Bone marrow (tissue), 2 donors: Measurements from ENCODE around the gene SLC39A8.

Experiments
- DNase-seq, 2 donors: peaks; one replicate each; lab custom pipeline; 2025; lab: John Stamatoyannopoulos, UW

Gene SLC39A8

DNA sequence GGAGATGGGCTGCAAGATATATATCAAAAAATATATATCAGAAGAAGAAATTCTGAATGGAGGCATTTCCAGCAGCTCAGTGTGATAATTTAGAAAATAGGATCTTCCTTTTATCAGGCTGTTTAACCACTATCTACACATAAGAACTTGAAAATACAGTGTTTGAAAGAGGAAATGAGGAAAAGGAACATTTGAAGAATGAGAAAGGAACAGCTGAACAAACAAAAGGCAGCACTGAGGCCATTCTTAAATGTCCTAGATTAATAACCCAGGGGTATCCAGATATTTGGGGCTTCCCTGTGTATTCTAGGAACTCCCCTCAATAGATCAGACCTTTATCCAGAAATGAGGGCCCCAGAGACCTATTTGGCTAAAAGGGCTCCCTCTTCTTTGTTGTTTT is 4.1 kb downstream of the SLC39A8 start:
- DNase-seq, result no peak

DNA sequence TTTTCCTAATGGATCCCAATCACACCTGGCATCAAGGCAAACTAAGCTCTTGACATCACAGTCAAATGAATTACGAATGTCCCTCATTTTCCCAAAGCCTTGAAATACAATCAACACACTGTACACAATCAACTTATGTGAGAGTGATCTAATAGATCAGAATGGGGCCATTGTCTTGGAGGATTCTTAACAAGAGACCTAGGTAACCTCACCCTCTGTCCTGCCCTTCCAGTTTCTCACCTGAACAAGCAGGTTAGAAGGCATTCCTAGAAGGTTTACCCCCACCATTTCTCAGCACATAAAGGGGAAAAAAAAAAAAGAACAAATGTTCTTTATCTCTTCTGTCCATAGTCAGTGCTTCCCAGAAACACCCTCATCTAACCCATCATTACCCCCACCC is 6.3 kb downstream of the SLC39A8 start:
- no peak for DNase-seq

DNA sequence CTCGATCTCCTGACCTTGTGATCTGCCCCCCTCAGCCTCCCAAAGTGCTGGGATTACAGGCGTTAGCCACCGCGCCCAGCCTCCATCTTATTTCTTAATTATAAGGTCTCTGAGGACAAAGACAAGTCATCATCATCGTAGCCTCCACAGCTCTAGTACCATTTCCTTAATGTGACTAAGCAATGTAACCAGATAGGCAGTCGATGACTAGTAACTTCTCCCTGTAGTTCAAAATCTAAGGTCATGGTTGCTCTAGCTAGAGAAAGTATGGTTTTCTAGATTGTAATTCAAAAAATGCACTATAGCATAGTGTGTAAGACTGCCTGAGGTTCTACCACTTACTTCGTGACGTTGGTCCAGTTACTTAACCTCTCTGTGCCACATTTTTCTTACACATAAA is 6.9 kb downstream of the SLC39A8 start:
- DNase-seq, result no peak

DNA sequence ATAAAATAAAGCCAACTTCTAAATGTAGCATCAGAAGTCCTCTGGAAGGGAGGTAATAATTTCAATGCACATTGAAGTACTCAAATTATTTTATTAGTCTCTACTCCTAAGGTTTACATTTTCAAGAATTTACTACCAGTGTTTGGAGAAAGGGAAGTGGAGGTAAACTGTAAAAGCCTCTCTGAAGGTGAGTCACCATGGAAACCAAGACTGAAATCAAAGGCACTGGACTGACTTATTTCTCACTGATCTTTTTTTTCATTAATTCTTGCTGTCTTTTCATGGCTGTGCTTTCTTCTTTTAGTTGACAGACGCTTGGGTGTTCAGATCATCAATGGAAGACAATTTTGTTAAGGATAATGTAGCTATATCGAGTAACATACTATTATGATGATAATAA is 9.7 kb downstream of the SLC39A8 start:
- DNase-seq, result no peak

DNA sequence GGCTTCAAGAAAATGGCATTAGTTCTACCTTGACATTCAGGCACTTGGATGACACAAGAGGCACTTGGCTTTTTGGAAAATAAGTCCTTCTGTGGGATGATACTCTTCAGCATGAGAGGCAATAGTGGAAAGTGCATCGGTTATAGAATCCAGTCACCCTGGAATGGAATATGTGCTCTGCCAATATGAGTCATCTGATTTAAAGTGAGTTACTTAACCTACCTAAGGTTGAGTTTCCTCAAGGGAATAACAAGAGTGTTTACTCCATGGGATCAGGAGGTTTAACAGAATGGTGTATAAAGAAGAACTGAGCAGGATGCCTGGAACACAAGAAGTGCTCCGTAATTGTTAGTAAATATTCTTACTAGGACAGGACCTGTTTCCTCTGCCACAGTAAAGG is 10.7 kb downstream of the SLC39A8 start:
- DNase-seq, result no peak

DNA sequence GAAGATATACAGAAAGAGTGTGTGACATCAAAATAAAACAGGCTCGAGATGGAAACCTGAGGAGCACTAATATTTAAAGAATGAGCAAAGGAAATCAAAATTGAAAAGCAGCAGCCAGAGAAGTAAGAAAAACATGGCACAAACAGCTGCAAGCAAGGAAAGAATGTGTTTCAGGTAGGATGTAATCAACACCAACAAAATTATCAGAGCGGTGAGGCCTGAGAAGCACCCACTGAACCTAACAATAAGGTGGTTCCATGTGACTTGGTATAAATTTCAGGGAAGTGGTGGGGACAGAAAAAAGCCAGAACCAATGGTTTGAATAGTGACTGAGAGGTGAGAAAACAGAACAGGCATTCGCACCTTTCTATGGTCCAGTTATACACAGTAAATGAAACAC is 11.5 kb downstream of the SLC39A8 start:
- DNase-seq, result no peak

DNA sequence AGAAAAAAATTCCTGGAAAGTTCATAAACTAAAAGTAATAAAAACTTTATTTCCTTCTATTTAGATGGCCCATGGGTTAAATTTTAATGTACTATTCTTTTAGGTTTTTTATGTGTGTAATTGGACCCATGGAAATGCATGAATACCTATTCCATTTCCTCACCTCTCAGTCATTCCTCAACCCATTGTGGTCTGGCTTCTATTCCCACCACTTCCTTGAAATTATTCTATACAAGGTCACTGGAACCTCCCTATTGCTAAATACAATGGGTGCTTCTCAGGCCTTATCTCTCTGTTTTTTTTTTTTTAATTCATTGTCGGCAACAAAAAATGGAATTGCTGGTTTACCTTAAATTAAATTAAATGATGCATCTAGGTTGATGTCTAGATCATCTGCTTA is 17.2 kb downstream of the SLC39A8 start:
- no peak for DNase-seq

DNA sequence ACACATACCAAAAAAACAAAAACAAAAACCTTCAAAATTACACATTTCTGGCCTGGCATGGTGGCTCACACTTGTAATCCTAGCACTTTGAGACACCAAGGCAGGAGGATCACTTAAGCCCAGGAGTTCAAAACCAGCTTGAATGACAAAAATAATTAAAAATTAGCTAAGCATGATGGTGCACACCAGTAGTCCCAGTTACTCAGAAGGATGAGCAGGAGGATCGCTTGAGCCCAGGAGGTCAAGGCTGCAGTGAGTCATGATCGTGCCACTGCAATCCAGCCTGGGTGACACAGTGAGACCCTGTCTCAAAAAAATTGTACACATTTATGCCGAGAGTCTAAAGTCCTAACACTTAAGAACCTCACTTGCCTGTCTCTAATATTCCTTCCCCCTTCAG is 18.3 kb downstream of the SLC39A8 start:
- DNase-seq, result no peak

DNA sequence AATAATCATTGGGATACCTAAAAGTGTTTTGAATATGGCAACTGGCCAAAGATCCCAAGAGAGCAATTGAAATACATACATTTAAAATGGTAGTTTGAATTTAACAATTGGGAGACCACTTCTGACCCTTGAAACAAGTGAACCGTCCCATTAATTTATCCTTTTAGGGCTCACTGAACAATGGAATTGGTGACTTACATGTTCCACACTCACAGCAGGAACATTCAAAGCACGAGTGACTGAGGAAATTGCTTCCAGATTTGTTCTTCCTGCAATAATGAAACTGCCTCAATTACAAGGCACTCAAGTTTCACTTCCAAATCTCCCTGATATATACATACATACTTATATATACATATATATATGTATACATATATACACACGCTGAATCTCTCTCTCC is 20.6 kb downstream of the SLC39A8 start:
- no peak for DNase-seq

DNA sequence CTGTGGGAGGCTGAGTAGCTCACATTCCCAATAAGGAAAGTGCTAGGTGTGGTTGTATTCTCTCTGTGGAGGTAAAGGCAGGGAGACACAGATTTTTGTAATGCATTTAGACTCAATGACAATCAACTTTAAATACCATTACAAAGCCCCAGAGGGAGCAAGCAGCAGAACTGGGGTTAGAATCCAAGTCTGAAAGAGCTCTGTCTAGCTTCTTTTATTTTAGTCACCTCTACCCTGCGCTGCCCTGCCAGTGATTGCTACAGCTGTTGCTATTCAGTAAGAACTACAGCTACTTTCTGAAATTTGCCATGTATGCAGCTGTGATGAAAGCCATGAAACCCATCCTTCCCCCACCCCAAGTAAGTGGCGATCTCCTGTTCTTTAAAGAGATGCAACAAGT is 22.5 kb downstream of the SLC39A8 start:
- no peak for DNase-seq

DNA sequence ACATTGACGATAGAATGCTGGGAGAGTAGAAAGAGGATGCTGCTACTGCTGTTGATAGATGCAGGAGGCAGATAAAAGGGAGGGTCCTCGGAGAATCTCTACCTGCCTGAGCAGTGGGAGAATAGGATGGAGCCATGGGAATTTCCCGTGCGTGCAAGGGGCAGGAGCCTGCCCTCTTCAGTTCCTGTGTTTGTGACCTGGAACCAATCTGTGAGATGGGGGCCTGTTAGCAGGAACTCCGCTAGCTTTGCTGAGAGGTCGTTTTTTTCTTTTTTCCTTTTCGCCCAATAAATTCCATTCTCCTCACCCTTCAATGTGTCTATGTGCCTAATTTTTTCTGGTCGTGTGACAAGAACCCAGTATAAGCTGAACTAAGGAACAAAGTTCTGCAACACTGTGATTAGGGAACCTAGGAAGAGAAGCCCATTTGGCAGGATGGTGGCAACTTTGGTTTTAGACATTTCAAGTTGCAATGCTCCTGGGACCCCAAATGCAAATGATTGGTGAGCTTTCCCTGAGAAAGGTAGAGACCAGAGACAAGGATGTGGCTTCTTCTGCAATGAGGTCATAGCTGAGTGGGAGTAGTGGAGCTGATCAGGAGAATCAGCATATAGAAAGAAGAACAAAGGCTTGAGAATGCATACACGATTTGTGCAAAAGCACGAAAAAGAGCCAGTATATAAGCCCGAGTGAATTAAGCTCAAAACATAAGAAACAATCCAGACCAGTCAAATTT is 23.9 kb downstream of the SLC39A8 start:
- no peak for DNase-seq

DNA sequence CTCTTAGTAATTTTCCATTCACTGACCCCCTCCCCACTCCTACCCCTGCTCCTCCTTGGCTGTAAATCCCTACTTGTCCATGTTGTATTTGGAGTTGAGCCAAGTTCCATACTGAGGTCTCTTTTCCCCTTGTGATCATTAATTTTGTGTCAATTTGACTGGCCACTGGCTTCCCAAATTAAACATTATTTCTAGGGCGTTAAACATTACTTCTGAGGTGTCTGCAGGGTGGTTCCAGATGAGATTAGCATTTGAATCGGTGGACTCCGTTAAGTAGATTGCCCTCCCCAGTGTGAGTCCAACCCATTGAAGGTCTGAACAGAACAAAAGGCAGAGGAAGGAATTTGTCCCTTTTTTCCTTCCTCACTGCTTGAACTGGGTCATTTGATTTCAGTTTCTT is 25.7 kb downstream of the SLC39A8 start:
- no peak for DNase-seq

DNA sequence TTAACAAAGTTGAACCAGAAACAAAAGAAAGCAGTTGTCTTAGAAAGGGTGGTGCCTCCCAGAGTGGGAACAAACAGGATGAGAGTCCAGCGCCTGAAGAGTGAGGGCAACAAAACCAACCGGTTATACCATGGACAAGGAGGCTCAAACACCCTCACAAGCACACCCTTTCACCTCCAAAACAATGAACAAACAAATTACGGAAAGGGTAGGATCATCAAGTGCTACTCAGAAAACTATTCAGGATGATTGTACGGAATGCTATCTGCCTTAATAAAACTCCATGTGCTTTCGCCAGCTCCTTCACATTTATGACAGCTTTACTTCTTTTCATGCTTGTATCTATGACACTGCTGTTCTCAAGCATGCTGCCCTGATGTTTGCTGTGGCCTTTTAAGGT is 26.8 kb downstream of the SLC39A8 start:
- DNase-seq, result no peak

DNA sequence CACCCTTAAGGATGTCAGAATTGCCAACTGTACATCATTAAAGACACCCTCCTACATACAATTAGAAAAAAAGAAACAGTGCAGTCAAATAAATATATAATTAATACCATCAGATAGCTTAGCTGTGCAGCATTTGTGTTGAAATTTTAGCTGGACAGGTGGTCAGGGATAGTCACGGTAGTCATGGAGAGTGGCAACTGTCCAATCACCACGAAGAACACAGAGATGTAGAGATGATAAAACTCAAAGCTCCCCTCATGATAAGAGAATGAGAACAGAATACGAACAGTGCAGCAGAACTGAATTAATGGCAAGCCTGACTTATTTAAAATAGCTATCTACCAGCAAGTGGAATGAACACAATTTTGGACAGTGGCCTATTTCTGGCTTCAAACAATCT is 27.2 kb downstream of the SLC39A8 start:
- no peak for DNase-seq

DNA sequence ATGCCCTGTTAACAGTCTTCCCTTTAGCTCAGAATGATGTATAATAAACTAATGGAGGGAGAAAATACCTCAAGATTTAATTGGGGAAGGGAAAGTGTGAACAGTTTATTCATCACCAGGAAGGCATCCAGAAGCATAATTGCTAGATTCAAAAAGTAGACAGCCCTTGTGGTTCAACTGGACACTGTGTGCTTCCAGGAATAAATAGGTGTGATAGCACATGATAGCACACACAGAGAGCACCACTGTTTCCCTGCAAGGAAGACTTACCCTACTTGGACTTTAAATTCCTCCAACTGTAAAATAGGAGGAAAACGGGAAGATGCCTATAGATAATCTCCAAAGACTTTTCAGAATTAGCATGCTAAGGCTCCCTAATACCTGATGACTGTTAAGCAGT is 27.8 kb downstream of the SLC39A8 start:
- no peak for DNase-seq

DNA sequence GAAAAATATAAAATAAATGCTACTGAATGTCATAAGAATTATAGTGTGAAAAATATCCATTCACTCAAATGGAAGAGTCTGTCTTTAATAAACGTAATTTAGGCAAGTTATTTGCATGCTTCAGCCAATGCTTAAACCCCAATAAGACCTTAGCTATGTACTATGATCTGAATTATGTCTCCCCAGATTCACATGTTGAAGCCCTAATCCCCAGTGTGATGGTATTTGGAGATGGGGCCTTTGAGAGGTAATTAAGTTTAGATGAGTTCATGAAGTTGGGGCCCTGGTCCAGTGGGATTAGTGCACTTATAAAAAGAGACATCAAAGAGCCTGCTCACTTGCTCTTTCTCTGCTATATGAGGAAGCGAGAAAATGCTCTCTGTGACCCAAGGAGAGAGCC is 28.7 kb downstream of the SLC39A8 start:
- no peak for DNase-seq

DNA sequence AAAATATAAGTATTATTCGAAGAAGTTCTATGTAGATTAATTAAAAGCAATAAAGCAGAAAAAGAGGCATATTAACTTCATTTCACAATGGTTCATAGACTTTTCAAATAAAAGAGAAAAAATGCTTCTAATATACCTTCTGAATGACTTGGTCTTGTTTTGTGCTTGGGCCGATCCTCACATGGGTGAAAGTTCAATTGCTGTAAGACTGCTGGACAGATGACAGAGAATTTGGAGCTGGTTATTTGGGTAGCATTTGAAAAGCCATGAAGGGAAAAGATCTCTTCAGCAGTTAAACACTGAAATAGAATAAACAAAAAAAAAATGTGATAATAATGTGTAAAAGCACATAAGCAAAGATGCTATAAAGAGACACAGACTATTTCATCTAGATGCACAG is 29.8 kb downstream of the SLC39A8 start:
- no peak for DNase-seq

DNA sequence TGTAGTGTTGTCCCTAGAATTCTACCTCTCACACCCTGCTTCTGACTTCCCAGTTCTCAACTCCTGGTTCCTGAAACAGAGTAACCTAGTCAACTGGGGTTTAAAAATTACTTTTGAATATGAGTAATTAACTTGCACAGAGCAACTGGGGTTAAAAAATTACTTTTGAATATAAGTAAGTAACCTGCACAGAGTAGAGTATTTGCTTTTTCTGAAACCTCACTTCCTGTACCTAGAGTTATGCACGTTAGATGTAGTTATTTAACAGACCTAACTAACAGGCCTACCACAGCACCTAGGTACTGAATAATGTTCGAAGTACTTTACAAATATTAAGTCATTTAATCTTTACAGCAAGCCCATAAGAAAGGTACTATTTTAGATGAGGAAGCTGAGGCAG is 32.9 kb downstream of the SLC39A8 start:
- no peak for DNase-seq

DNA sequence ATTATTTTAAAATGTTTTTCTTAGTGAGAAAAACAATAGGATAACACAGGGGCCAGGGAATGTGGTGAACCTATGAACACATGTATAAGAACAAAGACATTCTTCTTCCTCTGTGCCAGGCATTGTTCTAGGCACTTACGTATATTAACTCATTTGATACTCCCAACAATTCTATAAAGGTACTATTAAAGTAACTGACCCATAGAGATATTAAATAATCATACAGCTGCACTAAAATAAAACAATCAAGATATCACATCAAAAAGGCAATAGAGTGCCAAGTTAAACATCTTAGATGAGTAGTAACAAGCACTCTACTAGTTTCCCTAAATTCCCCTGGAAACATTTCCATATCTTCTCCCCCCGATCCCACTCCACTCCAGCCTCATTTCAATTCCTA is 33.4 kb downstream of the SLC39A8 start:
- DNase-seq, result no peak

DNA sequence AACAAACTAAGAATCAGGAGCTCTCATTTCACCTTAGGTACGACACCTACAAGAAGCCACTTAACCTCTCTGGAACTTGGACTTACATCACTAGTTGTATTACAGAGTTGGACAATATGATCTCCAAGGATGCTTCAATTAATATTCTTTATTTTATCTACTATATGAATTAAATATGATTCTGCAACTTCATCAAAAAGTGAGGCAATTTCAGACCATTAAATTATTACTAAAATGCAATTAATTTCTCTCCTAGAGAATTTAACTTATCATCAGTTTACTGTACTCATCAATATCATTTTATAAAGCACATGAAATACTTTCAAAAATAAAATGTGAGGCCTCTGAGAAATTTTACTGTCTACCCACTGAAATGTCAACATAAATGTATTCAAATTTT is 33.9 kb downstream of the SLC39A8 start:
- no peak for DNase-seq

DNA sequence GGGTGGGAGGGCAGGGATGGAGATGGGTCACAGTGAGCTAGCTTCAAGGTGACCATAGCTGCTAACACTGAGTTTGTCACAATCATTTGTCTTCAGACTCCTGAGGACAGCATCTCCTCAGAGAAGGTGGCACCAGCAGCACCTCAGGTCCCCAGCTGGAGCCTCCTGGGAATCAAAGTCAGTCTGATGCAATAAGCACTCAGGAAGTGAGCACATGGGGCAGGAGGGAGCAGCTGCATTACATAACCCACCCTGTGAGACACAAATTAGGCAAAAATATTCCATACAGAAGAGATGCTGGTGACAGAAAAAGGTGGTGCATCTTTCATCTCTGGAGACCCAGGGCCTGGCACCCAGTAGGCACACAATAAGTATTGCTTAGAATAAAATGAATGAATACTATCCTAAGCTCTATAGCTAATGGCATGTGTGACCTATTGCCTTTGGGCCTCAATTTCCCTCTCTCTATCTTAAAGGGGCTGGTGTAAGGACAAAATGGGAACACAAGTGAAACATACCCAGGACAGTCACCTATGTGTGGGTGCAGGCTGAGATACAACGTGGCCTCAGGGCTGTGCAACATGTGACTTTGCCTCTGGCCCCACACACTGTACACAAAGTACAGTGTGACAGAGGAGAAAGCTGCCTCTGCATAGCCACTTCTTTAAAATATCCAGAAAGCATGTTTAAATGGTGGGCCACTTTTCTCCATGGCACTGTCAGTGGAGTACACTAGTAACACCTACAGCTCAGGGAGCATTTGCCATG is 37.1 kb downstream of the SLC39A8 start:
- no peak for DNase-seq

DNA sequence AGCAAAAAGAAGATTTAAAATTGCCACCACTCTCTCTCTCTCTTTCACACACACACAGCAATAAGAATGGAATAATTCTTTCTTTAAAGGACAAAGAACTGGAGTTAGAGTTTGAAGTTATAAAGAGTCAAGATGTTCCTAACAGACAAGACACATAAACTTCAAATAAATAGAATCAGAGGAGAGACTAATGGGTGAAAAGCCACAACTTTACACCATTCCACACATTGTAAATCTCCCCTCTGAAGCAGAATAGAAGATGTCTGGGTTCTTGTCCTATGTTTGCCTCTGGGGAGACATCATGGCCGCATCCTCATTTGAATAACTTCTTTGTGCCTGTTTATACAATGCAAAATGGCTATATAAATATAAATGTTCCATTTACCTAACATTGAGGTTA is 39.6 kb downstream of the SLC39A8 start:
- no peak for DNase-seq

DNA sequence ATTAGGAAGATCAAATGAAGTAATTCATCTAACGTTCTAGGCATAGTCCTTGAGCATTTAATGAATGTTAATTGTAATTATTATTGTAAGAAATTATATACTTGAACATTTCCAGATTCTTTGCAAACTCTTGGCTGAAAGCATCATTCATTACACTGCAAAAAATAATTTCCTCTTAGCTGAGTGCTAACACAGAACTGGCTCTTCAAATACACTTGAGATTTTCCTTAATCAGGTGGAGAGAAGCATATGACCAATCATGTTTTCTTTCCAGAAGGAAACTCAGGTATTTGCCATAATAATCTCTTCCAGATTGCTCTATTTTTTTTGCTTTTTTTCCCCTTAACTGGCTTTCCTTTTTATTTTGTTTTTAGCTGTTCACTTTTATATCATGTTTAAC is 42.5 kb downstream of the SLC39A8 start:
- no peak for DNase-seq

DNA sequence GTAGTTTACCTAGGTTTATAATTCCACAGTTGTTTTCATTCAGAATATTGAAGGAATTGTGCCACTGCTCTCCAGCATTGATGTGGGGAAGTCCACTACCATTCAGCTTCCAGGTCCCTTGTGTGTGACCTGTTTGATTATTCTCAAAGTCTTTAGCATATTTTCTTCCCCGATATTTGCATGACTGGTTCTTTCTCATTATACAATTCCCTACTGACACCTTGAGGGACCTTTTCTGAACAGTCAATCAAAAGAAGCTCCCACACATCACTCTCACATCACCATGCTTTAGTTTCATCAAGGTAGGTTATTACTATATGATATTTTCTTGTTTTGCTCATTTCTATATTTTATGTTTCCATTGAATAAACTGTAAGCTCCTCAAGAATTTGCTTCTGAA is 44.1 kb downstream of the SLC39A8 start:
- no peak for DNase-seq
